Caco-2 (cell line): ENCODE results near the gene STRIT1. TPM values are rescaled to one million over a fixed set of nuclear protein-coding genes. Genes with fewer than 3 reads are reported as not detected.
"Not testable (repeated sequence)": the region's sequence is repeated elsewhere in the genome, so short reads cannot be mapped to it uniquely, and the experiment has no call there.

Experiments used
- BruUV-seq: library from RNA; stranded (reverse); fragments of 400-500 nt; replicated peaks from 2 replicates; lab custom pipeline; 2021; lab: Mats Ljungman, UMichigan
- CTCF ChIA-PET: fragments of 300-600 bp; sonication (Branson Sonifier 250); formaldehyde crosslinking; loops from one replicate; lab custom pipeline; 2022; ENCODE audit warnings: antibody characterized with exemption; lab: Charles Lee
- POLR2A ChIA-PET: fragments of 300-600 bp; sonication (Branson Sonifier 250); formaldehyde crosslinking; loops from one replicate; lab custom pipeline; 2022; ENCODE audit warnings: antibody characterized with exemption; lab: Charles Lee
- DNase-seq, 2 experiments: peaks; one replicate each; pipeline versions ENCODE4 v3.0.0 to v3.0.0-alpha.2; 2020 to 2022
- H3K27me3 ChIP-seq: replicated peaks from 2 replicates; pipeline ENCODE4 v1.6.0; 2011; ENCODE audit warnings: low read length; ENCODE audit not compliant: control insufficient read depth, insufficient read depth
- H3K36me3 ChIP-seq: 2 replicates; pipeline ENCODE4 v1.5.1; 2011; ENCODE audit warnings: low read length; ENCODE audit not compliant: control insufficient read depth, insufficient read depth
- H3K4me1 ChIP-seq: fragments of 250-450 bp; sonication (Bioruptor Pico); 2 replicates; pipeline ENCODE4 v1.5.1; 2020; ENCODE audit warnings: mild to moderate bottlenecking
- H3K4me3 ChIP-seq: 2 replicates; pipeline ENCODE4 v1.5.1; 2011; ENCODE audit warnings: low read depth, mild to moderate bottlenecking, control low read depth, low read length
- H3K9me3 ChIP-seq: fragments of 250-450 bp; sonication (Bioruptor Pico); 2 replicates; pipeline ENCODE4 v1.5.1; 2020; ENCODE audit warnings: mild to moderate bottlenecking, moderate library complexity
- H3K27ac Mint-ChIP-seq: one replicate; pipeline ENCODE4 v1.8.0; 2022; ENCODE audit warnings: mixed read lengths; ENCODE audit not compliant: unreplicated experiment
- H3K27me3 Mint-ChIP-seq: one replicate; pipeline ENCODE4 v1.8.0; 2022; ENCODE audit warnings: mixed read lengths; ENCODE audit not compliant: insufficient read depth, unreplicated experiment
- H3K36me3 Mint-ChIP-seq: one replicate; pipeline ENCODE4 v1.8.0; 2022; ENCODE audit warnings: mild to moderate bottlenecking, mixed read lengths; ENCODE audit not compliant: insufficient read depth, unreplicated experiment
- H3K4me1 Mint-ChIP-seq: one replicate; pipeline ENCODE4 v1.8.0; 2022; ENCODE audit warnings: low read depth, mixed read lengths; ENCODE audit not compliant: unreplicated experiment
- H3K4me3 Mint-ChIP-seq: one replicate; pipeline ENCODE4 v1.8.0; 2022; ENCODE audit warnings: mild to moderate bottlenecking, moderate library complexity, mixed read lengths; ENCODE audit not compliant: unreplicated experiment
- H3K9me3 Mint-ChIP-seq: one replicate; pipeline ENCODE4 v1.8.0; 2022; ENCODE audit warnings: mixed read lengths; ENCODE audit not compliant: unreplicated experiment
- intact Hi-C: fragments of 100-400 bp; cut with micrococcal nuclease; formaldehyde crosslinking; loops from one replicate; pipeline ENCODE4 v1.10.0; 2022; ENCODE audit not compliant: unreplicated experiment
- total RNA-seq: library from RNA; stranded (reverse); gene quantifications from 2 replicates; pipeline ENCODE4 v1.2.3, GENCODE V29; 2022
- TF ChIP-seq, protein P1 (sequence below), 2 experiments: fragments of 200-600 bp in 1 of 2; IDR thresholded peaks; 1 replicate in 1 of 2; 2 replicates in 1 of 2; pipeline versions ENCODE4 v1.5.1 to v1.8.0; 2011 to 2022; ENCODE audit warnings: antibody characterized with exemption in 1 of 2, control low read depth in 1 of 2, inconsistent platforms in 1 of 2, low read depth in 1 of 2, low read length in 1 of 2, mild to moderate bottlenecking in 1 of 2, moderate library complexity in 1 of 2; ENCODE audit not compliant: insufficient read depth in 1 of 2, severe bottlenecking in 1 of 2, unreplicated experiment in 1 of 2

The STRIT1 gene
- total RNA-seq, 1 experiment from 2014 or later, result not detected

DNA sequence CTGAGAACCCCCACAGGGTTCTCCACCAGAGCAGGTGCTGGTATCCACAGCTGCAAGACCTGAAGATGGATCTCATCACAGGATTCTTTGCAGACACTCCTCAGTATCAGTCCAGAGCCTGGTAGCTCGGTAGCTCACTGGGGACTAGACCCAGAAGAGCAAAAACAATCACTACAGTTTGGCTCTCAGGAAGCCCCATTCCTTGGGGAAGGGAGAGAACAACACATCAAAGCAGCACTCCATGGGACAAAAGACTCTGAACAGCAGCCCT lies 22.2 kb downstream of the STRIT1 start:
- DNase-seq, result no peak
- no peak overlapping the region for H3K4me3 ChIP-seq
- H3K4me1 Mint-ChIP-seq, result no peaks in the 10 kb centered on the region
- POLR2A ChIA-PET, result no interaction called here
- H3K27me3 Mint-ChIP-seq, result no peaks in the 10 kb centered on the region
- intact Hi-C loops, result no loop called here
- TF ChIP-seq, protein P1, sequence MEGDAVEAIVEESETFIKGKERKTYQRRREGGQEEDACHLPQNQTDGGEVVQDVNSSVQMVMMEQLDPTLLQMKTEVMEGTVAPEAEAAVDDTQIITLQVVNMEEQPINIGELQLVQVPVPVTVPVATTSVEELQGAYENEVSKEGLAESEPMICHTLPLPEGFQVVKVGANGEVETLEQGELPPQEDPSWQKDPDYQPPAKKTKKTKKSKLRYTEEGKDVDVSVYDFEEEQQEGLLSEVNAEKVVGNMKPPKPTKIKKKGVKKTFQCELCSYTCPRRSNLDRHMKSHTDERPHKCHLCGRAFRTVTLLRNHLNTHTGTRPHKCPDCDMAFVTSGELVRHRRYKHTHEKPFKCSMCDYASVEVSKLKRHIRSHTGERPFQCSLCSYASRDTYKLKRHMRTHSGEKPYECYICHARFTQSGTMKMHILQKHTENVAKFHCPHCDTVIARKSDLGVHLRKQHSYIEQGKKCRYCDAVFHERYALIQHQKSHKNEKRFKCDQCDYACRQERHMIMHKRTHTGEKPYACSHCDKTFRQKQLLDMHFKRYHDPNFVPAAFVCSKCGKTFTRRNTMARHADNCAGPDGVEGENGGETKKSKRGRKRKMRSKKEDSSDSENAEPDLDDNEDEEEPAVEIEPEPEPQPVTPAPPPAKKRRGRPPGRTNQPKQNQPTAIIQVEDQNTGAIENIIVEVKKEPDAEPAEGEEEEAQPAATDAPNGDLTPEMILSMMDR (IDR thresholded peaks at IDR 0.05; ENCODE audit: insufficient read depth in 1 of 2, low read depth in 1 of 2, low read length in 1 of 2, severe bottlenecking in 1 of 2, unreplicated experiment in 1 of 2), result no peak
- H3K4me1 ChIP-seq, result no peaks in the 10 kb centered on the region; the same call in 1 of the 2 replicates
- H3K27ac Mint-ChIP-seq, result no peak overlapping the region
- H3K27me3 ChIP-seq, result no peaks in the 10 kb centered on the region
- H3K36me3 Mint-ChIP-seq, result no peaks in the 10 kb centered on the region
- no peaks in the 10 kb centered on the region for H3K9me3 Mint-ChIP-seq
- no TSS peak for BruUV-seq
- no peaks in the 10 kb centered on the region for H3K36me3 ChIP-seq
- no peaks in the 10 kb centered on the region for H3K9me3 ChIP-seq
- CTCF ChIA-PET, result interaction anchor here (0.6 kb wide), 1 partner anchor 473 kb away, joined by 3 read pairs; no protein-coding TSS in a partner anchor
- H3K4me3 Mint-ChIP-seq, result no peak overlapping the region

DNA sequence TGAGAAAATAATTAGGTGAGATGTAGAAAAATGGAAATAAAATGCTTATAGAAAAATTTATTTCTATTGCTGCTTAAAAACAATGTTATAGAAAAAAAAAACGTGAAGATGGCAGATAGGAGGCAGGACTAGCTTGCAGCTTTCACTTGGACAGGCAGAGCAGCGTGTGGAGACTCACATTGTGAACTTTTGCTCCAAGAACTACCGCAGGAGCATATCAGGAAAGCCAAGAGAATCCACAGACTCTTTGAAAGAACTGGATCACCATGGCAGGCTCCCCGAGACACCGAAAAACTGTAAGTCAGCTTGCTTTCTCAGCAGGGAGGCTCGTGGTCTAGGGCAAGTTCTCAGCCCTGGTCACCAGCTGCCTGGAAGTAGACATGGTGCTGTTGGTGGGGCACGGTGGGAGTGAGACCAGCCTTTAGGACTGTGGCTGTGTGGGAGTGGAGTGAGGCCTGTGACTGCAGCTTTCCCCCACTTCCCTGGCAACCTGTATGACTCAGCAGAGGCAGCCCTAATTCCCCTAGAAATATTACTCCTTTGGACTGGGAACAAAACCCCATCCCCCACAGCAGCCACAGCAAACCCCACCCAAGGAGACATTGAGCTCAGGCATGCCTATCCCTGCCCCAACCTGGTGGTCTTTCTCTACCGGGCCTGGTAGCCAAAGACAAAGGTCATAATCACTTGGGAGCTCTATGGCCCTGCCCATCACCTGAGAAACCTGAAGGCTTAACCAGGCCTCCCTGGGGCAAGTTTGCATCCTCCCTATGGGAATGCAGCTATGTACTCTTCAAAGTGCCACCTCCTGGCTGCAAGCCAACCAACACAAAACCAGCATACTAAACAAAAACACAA lies 22.8 kb downstream of the STRIT1 start:
- ChIA-PET POLR2A (no interaction called here), CTCF (interaction anchor here (0.6 kb wide), 1 partner anchor 473 kb away, joined by 3 read pairs; no protein-coding TSS in a partner anchor)
- no peaks in the 10 kb centered on the region for H3K9me3 Mint-ChIP-seq
- Histone ChIP-seq H3K36me3 (no peaks in the 10 kb centered on the region), H3K27me3 (no peaks in the 10 kb centered on the region), H3K4me3 (no peak overlapping the region), H3K9me3 (no peaks in the 10 kb centered on the region), H3K4me1 (no peaks in the 10 kb centered on the region; the same call in 1 of the 2 replicates)
- DNase-seq, result no peak
- peaks cover 3% of the 10 kb centered on the region for H3K27me3 Mint-ChIP-seq
- intact Hi-C loops, result no loop called here
- no peak overlapping the region for H3K4me3 Mint-ChIP-seq
- no peaks in the 10 kb centered on the region for H3K4me1 Mint-ChIP-seq
- no peak overlapping the region for H3K27ac Mint-ChIP-seq
- no TSS peak for BruUV-seq
- TF ChIP-seq, protein P1 (IDR thresholded peaks at IDR 0.05; ENCODE audit: insufficient read depth in 1 of 2, low read depth in 1 of 2, low read length in 1 of 2, severe bottlenecking in 1 of 2, unreplicated experiment in 1 of 2), result no peak
- no peaks in the 10 kb centered on the region for H3K36me3 Mint-ChIP-seq

DNA sequence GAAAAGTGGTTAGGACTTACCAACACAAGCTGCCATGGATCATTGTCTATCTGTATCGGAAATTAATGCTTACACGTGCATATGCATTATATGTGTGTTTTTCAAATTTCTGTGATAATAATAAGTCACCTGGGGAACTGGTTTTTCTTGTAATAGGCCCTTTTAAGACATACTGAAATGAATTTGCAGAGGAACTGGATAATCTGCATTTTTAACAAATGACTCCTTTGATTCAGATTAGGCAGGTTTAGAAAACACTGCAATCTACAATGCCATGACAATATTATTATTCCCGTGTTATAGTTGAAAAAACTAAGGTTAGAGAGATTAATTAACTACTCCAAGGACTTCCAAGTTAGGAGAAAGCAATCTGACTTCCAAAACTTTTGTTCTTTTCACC lies 23.4 kb downstream of the STRIT1 start:
- no peaks in the 10 kb centered on the region for H3K27me3 ChIP-seq
- no TSS peak for BruUV-seq
- no peak for DNase-seq
- ChIA-PET CTCF (no interaction called here), POLR2A (no interaction called here)
- no peaks in the 10 kb centered on the region for H3K9me3 Mint-ChIP-seq
- H3K4me3 ChIP-seq, result no peak overlapping the region
- H3K27ac Mint-ChIP-seq, result no peak overlapping the region
- H3K36me3 Mint-ChIP-seq, result no peaks in the 10 kb centered on the region
- no peaks in the 10 kb centered on the region for H3K36me3 ChIP-seq
- H3K27me3 Mint-ChIP-seq, result peaks cover 3% of the 10 kb centered on the region
- intact Hi-C loops, result no loop called here
- H3K4me1 Mint-ChIP-seq, result no peaks in the 10 kb centered on the region
- H3K4me3 Mint-ChIP-seq, result no peak overlapping the region
- H3K4me1 ChIP-seq, result no peaks in the 10 kb centered on the region; the same call in 1 of the 2 replicates
- no peaks in the 10 kb centered on the region for H3K9me3 ChIP-seq
- TF ChIP-seq, protein P1 (IDR thresholded peaks at IDR 0.05; ENCODE audit: insufficient read depth in 1 of 2, low read depth in 1 of 2, low read length in 1 of 2, severe bottlenecking in 1 of 2, unreplicated experiment in 1 of 2), result no peak

DNA sequence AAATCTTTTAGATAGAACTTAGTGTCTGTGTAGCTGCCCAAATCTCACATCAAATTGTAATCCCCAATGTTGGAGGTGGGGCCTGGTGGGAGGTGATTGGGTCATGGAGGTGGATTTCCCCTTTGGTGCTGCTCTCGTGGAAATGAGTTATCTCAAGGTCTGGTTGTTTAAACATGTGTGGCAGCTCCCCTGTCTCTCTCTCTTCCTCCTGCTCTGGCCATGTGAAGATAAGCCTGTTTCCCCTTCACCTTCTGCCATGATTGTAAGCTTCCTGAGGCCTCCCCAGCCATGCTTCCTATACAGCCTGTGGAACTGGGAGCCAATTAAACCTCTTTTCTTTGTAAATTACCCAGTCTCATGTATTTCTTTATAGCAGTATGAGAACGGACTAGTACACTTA lies 30.6 kb downstream of the STRIT1 start:
- H3K36me3 Mint-ChIP-seq, H3K9me3 ChIP-seq, intact Hi-C loops, CTCF ChIA-PET, POLR2A ChIA-PET, H3K27me3 Mint-ChIP-seq, H3K36me3 ChIP-seq, BruUV-seq, H3K9me3 Mint-ChIP-seq, H3K27ac Mint-ChIP-seq, H3K4me3 Mint-ChIP-seq, H3K4me1 Mint-ChIP-seq, DNase-seq, H3K27me3 ChIP-seq, H3K4me3 ChIP-seq, H3K4me1 ChIP-seq: not testable (repeated sequence)
